ENCODE results near the gene EEF1A2. TPM values are rescaled to one million over a fixed set of nuclear protein-coding genes. Genes with fewer than 3 reads are reported as not detected.

Gene EEF1A2
- total and polyA plus RNA-seq, 12 donors = 881 to 1,465 (median 1,307) TPM

DNA sequence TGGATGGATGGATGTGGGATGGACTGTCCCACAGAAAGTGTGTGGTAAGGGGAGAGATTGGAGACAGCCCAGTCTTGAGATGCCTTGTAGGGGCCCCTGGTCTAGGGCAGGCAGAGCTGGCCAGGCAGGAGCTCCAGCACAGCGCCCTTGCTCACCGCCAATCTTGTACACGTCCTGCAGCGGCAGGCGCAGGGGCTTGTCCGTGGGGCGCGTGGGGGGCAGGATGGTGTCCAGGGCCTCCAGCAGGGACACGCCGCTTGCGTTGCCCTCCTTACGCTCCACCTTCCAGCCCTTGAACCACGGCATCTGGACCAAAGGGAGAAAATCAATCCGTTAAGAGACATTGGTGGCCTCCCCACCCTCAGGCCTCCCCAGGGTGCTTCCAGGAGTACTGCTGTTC lies 5.9 kb downstream of the EEF1A2 start:
- intact Hi-C loops (cut with DNase I) = no loop called here
- peaks cover 0 to 64% (median 0%) of the 10 kb centered on the region in 9 donors for H3K36me3 ChIP-seq
- 95 to 97% methylated on average over 14 of the region's 14 CpGs for WGBS, 2 donors
- no peak overlapping the region for H3K27ac ChIP-seq
- TF ChIP-seq, protein P1, sequence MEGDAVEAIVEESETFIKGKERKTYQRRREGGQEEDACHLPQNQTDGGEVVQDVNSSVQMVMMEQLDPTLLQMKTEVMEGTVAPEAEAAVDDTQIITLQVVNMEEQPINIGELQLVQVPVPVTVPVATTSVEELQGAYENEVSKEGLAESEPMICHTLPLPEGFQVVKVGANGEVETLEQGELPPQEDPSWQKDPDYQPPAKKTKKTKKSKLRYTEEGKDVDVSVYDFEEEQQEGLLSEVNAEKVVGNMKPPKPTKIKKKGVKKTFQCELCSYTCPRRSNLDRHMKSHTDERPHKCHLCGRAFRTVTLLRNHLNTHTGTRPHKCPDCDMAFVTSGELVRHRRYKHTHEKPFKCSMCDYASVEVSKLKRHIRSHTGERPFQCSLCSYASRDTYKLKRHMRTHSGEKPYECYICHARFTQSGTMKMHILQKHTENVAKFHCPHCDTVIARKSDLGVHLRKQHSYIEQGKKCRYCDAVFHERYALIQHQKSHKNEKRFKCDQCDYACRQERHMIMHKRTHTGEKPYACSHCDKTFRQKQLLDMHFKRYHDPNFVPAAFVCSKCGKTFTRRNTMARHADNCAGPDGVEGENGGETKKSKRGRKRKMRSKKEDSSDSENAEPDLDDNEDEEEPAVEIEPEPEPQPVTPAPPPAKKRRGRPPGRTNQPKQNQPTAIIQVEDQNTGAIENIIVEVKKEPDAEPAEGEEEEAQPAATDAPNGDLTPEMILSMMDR (IDR thresholded peaks at IDR 0.05) = no peak
- H3K4me3 ChIP-seq = no peak overlapping the region
- DNase-seq (no peak), ATAC-seq (no peak)
- H3K9me3 ChIP-seq = no peaks in the 10 kb centered on the region
- H3K4me1 ChIP-seq = peaks cover 4 to 33% (median 21%) of the 10 kb centered on the region in 9 donors
- H3K27me3 ChIP-seq = peaks cover 0 to 44% (median 39%) of the 10 kb centered on the region in 7 donors

DNA sequence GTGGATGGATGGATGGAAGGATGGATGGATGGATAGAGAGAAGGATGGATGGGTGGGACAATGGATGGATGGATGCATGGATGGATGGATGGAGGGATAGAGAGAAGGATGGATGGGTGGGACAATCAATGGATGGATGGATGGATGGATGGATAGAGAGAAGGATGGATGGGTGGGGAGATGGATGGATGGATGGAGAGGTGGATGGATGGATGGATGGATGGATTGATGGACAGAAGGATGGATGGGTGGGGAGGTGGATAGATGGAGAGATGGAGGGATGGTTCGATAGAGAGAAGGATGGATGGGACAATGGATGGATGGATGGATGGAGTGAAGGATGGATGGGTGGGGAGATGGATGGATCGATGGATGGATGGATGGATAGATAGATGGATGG lies 6.4 kb downstream of the EEF1A2 start:
- ATAC-seq (no peak), DNase-seq (no peak)
- no peaks in the 10 kb centered on the region for H3K9me3 ChIP-seq
- peaks cover 4 to 30% (median 21%) of the 10 kb centered on the region in 9 donors for H3K4me1 ChIP-seq
- peaks cover 0 to 69% (median 3%) of the 10 kb centered on the region in 9 donors for H3K36me3 ChIP-seq
- 96 to 98% methylated on average over 2 of the region's 2 CpGs for WGBS, 2 donors
- TF ChIP-seq, protein P1 (IDR thresholded peaks at IDR 0.05) = no peak
- H3K27me3 ChIP-seq = peaks cover 0 to 44% (median 40%) of the 10 kb centered on the region in 7 donors
- intact Hi-C loops (cut with DNase I) = no loop called here
- H3K27ac ChIP-seq = no peak overlapping the region
- no peak overlapping the region for H3K4me3 ChIP-seq

DNA sequence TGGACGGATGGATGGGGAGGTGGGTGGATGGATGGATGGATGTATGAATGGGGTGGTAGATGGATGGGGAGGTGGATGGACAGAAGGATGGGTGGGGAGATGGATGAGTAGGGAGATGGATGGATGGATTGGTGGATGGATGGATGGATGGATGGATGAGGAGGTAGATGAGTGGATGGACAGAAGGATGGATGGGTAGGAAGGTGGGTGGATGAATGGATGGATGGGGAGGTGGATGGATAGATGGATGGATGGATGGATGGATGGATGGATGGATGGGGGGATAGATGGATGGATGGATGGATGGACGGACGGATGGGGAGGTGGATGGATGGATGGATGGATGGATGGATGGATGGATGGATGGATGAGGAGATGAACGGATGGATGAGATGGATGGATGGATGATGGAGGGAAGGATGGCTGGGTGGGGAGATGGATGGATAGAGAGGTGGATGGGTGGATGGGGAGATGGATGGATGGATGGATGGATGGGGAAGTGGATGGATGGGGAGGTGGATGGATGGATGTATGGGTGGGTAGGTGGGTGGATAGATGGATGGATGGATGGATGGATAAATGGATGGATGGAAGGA lies 7.2 kb downstream of the EEF1A2 start:
- Histone ChIP-seq H3K4me1 (peaks cover 4 to 28% (median 18%) of the 10 kb centered on the region in 9 donors), H3K36me3 (peaks cover 0 to 72% (median 3%) of the 10 kb centered on the region in 9 donors), H3K27me3 (peaks cover 0 to 41% (median 39%) of the 10 kb centered on the region in 7 donors), H3K9me3 (no peaks in the 10 kb centered on the region), H3K27ac (no peak overlapping the region), H3K4me3 (no peak overlapping the region)
- TF ChIP-seq, protein P1 (IDR thresholded peaks at IDR 0.05) = no peak
- no peak for ATAC-seq
- WGBS, 2 donors = 50 to 75% methylated on average over 4 of the region's 4 CpGs
- intact Hi-C loops (cut with DNase I) = no loop called here
- no peak for DNase-seq

DNA sequence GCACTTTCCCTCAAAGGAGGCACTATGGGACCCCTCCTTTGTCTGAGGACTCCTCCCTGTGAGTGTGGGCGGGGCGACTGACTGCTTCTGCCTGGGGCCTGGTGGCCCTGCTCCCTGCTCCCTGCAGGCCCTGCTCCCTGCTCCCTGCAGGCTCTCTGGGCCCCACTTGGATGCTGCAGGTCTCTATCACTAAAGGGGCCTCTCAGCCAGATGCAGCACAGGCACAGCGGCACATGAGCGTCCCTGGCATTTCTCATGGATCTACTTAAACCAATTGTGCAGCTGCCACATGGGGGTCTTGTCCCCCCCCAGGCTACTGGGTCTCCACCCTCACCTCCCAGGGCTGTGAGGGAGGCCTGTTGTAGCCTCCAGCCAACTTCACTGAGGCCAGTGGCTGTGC lies 7.8 kb downstream of the EEF1A2 start:
- Histone ChIP-seq H3K4me3 (no peak overlapping the region), H3K27ac (no peak overlapping the region), H3K4me1 (peaks cover 0 to 22% (median 12%) of the 10 kb centered on the region in 9 donors), H3K27me3 (peaks cover 0 to 39% (median 37%) of the 10 kb centered on the region in 7 donors), H3K36me3 (peaks cover 0 to 72% (median 3%) of the 10 kb centered on the region in 9 donors), H3K9me3 (peaks cover 0 to 3% (median 0%) of the 10 kb centered on the region in 11 donors)
- DNase-seq = no peak
- WGBS, 2 donors = 66 to 80% methylated on average over 4 of the region's 4 CpGs
- TF ChIP-seq, protein P1 (IDR thresholded peaks at IDR 0.05) = no peak
- intact Hi-C loops (cut with DNase I) = no loop called here
- no peak for ATAC-seq

Measured in heart right ventricle (tissue), 16 donors.